Activated gamma-delta T cell treated with anti-CD3 and anti-CD28 coated beads, Interleukin-2, amount 50 U/mL, for 16 hours (primary cell): ENCODE data around the gene IGF2BP3.
"Not testable (repeated sequence)": the region's sequence is repeated elsewhere in the genome, so short reads cannot be mapped to it uniquely, and the experiment has no call there.

ENCODE experiments used
- DNase-seq: peaks from one replicate; pipeline ENCODE4 v3.0.0-alpha.2; 2020; ENCODE audit warnings: low read depth

The IGF2BP3 gene

DNA sequence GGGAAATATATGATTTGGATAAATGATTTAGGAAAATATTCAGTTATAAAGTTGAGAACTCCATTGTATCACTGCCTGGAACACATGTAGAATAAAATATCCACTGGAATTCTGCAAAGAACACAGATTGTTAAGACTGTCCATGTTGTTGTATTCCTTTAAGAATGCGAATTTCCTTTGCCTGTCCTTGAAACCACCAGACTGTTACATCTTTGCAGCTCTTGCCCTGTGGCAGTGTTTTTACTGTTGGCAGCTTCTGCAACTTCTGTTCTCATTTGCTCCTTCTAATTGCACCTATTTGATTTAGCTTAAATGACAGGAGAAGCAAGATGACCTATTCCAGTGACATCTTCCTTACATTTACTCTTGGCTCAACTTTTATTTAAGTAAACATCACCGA, 131.4 kb downstream of the IGF2BP3 start:
- DNase-seq, result no peak

GRCh38 chr7:23338439-23338838, 131.9 kb downstream of the IGF2BP3 start:
- no peak for DNase-seq

GRCh38 chr7:23337374-23337773, 132.9 kb downstream of the IGF2BP3 start:
- no peak for DNase-seq

DNA sequence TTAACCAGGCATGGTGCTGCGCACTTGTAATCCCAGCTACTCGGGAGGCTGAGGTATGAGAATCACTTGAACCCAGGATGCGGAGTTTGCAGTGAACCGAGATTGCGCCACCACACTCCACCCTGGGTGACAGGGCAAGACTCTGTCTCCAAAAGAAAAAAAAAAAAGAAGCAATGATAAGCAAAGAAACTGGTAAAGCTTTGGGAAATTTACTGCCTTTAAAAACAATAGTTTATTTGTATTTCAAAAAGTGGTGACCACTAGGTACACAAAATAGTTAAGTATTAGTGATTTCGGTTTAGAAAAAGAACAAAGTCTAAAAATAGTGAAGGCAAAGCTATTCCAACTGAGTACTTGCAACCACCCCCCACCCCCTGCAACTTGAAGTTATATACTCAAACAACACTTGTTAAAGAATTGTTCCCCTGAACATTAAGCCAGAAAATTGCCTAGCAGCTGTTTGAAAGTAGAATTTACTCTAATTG, 133.4 kb downstream of the IGF2BP3 start:
- DNase-seq, result no peak

DNA sequence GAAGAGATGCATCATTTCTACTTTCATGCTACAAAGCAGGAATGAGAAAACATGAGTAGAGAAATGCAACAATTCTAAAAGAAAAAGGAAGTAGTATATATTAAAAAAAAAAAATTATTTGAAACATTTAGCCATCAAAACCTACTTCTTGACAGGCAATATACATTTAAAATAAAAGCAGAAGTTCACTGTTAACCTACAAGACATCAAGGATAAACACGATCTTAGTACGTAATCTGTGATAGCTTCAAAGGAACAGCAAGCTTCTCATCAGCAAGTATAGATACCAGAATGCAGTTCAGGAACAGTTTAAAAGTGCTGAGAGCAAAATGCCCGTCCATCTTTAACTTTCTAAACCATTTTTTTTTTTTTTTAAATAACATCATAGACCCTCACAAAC, 134.2 kb downstream of the IGF2BP3 start:
- DNase-seq, result no peak

- no peak for DNase-seq
Measured at GRCh38 chr7:23335621-23336020, 134.7 kb downstream of the IGF2BP3 start.

DNA sequence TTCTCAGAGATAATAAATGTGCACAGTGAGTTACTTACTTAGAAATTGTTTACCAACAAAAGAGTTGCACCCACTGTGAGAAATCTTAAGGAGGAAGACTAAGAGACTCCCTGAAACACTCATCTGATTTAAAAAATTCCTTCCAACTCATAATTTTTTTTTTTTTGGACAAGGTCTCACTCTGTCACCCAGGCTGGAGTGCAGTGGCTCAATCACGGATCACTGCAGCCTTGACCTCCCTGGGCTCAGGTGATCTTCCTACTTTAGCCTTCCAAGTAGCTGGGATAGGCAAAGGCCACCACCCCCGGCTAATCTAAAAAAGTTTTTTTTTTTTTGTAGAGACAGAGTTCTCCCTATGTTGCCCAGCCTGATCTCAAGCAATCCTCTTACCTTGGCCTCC, 135.2 kb downstream of the IGF2BP3 start:
- DNase-seq, result no peak

DNA sequence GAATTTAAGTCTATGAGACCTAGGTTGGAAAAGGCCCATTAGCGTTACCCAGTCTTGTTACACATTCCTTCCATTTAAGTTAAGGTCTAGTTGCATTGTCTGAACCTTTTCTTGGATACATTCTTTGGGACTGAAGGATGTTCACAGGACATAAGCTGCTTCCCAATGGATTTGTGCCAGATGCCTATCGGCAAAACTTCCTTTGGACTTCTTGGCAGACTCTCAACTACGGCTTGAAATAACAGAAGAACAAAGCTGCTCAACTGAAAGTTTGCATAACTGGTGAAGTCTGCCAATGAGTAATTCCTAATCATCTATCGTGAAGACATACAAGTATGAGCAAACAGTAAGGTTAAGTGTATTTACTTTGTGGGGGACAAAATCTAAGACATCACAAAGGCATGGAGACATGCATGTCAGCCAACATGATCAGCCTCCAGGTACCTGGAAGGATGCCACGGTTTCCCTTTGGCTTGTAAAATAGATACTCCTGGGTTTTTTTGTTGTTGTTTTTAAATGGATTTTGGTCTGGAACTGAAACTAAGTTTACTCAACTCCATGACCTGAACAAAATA, 135.7 kb downstream of the IGF2BP3 start:
- DNase-seq, result no peak

GRCh38 chr7:23333671-23334246, 136.5 kb downstream of the IGF2BP3 start:
- no peak for DNase-seq

- DNase-seq, result no peak
Measured at GRCh38 chr7:23332910-23333612, 137.2 kb downstream of the IGF2BP3 start.

GRCh38 chr7:23332193-23332592, 138.1 kb downstream of the IGF2BP3 start:
- DNase-seq, result no peak

DNA sequence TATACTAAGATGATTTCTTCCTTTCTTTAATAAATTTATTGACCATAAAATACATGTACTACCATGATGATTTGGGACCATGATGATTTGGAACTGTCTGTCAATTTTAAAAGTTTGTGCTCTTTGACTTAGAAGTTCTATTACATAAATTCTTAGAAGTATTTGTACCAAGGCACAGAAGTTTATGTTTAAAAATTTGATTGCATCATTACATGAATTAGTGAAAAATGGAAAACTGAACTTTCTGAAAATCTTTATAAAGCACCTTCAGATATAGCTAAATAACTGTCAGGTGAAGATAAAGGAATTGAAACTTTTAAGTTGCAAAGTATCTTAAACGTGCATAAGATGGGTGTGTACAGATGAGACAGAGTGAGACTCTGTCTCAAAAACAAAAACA, 139.2 kb downstream of the IGF2BP3 start:
- no peak for DNase-seq

DNA sequence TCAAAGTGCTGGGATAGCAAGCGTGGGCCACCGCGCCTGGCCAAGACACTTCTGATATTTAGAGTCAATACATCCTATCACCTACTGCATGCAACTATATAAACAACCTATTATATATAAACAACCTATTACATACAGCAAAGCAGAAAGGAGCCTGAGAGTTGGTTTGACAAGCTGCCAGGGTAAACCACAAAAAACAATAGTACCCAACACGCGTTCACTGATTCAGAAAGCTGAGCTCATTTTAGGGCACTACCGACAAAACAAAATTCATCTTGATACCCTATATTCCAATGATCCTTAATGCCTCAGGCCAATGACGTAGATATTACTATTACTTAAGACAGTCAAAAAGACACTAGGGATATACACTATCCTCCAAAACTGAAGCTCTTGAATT, 154.9 kb downstream of the IGF2BP3 start:
- no peak for DNase-seq

DNA sequence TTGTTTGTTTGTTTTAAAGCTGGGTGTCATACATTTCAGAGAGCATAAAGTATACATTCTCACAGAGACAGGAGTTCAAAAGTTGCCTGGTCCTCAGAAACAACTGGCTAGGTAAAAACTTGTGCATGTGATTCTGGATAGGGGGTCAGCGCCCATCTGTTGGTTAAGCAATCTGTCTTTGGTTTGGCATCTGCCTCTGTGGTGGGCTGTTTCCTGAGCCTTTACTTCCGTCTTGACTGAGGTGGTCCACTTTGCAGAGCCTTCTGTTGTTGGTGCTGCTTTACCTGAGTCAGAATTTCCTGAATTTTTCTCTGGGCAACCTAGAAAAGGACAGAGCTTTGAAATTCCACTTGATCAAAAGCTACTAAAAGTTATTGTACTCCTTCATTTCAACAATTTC, 158.2 kb downstream of the IGF2BP3 start:
- DNase-seq, result not testable (repeated sequence)

DNA sequence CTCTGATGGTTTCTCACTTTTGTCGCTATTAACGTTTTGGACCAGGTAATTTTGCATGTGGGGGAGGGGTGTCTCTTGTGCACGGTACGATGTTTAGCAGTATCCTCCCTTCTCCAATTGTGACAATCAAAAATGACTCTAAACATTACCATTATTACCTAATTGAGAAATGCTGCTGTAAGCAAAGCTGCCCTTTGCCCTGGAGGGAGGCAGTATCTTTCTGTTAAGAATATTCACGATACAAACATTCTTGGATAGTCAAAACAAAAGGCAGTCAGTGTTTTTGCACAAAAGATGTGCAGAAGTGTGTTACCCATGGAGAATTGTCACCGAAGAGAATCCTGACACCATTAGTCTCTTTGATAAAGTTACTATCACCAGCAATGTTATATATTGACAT, 161.5 kb downstream of the IGF2BP3 start:
- no peak for DNase-seq

DNA sequence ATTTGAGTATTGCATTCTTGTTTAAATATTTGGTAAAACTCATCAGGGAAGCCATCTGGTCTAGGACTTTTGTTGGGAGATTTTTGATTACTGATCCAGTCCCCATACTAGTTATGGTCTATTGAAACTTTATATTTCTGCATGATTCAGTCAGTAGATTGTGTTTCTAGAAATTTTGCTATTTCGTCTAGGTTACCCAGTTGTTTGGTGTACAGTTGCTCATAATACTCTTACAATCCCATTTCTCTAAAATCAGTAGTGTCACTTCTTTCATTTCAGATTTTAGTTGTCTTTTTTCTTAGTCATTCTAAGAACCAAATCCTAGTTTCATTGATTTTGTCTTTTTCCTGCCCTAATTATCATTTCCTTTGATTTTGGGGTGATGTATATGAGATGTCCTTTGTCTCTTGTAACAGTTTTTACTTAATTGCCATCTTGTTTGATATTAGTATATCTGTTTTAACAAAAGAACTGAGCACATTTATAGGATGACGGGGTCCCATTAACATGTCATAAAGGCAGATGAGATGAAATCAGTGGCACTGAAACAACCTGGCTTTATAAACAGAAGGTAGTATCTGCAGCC, 163.3 kb downstream of the IGF2BP3 start:
- no peak for DNase-seq

- no peak for DNase-seq
Measured at GRCh38 chr7:23299770-23300300, 170.5 kb downstream of the IGF2BP3 start.

- DNase-seq, result peak; percentile 92
Measured at GRCh38 chr7:23298885-23299769, 171.2 kb downstream of the IGF2BP3 start, which contains the start of gene MALSU1. TSS of gene MALSU1 (plus strand) at chr7:23299339. CDS start at chr7:23299353, 14 bp downstream.

GRCh38 chr7:23298141-23298881, 172.0 kb downstream of the IGF2BP3 start:
- DNase-seq, result no peak

DNA sequence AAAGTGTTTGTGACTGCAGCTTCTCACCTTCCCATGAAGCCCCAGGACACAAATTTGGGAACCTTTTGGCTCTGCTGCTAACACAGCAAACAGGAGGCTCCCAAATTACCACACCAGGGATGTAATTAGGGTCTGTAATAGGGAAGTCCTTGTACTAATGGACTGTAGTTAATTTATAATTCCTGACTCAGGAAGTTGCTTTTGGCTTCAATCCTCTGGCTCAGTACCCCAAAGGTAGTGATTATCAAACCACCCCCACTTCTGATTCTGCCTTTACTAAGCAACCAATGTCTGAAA, 174.9 kb downstream of the IGF2BP3 start:
- DNase-seq, result no peak
